Activated naive CD8-positive, alpha-beta T cell treated with anti-CD3 and anti-CD28 coated beads, Interleukin-2, amount 50 U/mL, for 24 hours (primary cell): ENCODE results near the gene LGR6.
A peak's percentile ranks its signal among the peaks of the same experiment; 100 is the strongest.
"Not testable (repeated sequence)": the region's sequence is repeated elsewhere in the genome, so short reads cannot be mapped to it uniquely, and the experiment has no call there.

Experiments used
- ATAC-seq: fragments of 150-1000 bp; cut with Tn5 transposase; one replicate; pipeline ENCODE4 v1.10.0; 2021
- DNase-seq: peaks from one replicate; pipeline ENCODE4 v3.0.0; 2021
- H3K27ac Mint-ChIP-seq: one replicate; pipeline ENCODE4 v1.8.0; 2021; ENCODE audit warnings: mild to moderate bottlenecking, mixed read lengths
- H3K27me3 Mint-ChIP-seq: one replicate; pipeline ENCODE4 v1.8.0; 2021; ENCODE audit warnings: mixed read lengths
- H3K36me3 Mint-ChIP-seq: one replicate; pipeline ENCODE4 v1.8.0; 2021; ENCODE audit warnings: low read depth, mixed read lengths
- H3K4me1 Mint-ChIP-seq: one replicate; pipeline ENCODE4 v1.8.0; 2021; ENCODE audit warnings: mixed read lengths
- H3K4me3 Mint-ChIP-seq: one replicate; pipeline ENCODE4 v1.8.0; 2021; ENCODE audit warnings: mild to moderate bottlenecking, moderate library complexity, mixed read lengths
- H3K9me3 Mint-ChIP-seq: one replicate; pipeline ENCODE4 v1.8.0; 2021; ENCODE audit warnings: mixed read lengths

Gene LGR6

GRCh38 chr1:202180751-202181139 is 12.9 kb upstream of the LGR6 start:
- not testable (repeated sequence) for H3K36me3 Mint-ChIP-seq, H3K27ac Mint-ChIP-seq, ATAC-seq, H3K27me3 Mint-ChIP-seq, DNase-seq, H3K4me3 Mint-ChIP-seq, H3K9me3 Mint-ChIP-seq
- H3K4me1 Mint-ChIP-seq = peaks cover 23% of the 10 kb centered on the region

DNA sequence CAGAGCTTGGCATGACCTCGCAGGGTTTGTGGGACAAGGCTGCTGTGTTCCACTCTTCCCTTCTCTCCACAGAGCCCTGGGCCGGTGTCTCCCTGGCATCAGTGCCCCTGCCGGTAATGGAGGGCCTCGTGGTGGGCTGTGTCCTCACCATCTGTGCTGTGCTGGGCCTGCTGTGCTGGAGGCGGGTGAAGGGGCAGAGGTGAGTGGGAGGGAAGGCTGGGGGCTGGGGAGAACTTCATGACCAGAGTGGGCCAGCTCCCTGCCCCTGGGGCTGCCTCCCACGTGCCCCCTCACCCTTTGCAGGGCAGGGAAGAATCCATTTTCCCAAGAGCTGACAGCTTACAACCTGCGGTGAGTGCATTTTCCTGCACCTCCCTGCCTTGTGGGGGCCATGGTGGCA is 12.0 kb upstream of the LGR6 start:
- no peak for ATAC-seq
- Mint-ChIP-seq H3K36me3 (no peaks in the 10 kb centered on the region), H3K9me3 (no peaks in the 10 kb centered on the region), H3K4me1 (peaks cover 23% of the 10 kb centered on the region), H3K27ac (no peak overlapping the region), H3K4me3 (no peak overlapping the region), H3K27me3 (peaks cover 2% of the 10 kb centered on the region)
- no peak for DNase-seq

DNA sequence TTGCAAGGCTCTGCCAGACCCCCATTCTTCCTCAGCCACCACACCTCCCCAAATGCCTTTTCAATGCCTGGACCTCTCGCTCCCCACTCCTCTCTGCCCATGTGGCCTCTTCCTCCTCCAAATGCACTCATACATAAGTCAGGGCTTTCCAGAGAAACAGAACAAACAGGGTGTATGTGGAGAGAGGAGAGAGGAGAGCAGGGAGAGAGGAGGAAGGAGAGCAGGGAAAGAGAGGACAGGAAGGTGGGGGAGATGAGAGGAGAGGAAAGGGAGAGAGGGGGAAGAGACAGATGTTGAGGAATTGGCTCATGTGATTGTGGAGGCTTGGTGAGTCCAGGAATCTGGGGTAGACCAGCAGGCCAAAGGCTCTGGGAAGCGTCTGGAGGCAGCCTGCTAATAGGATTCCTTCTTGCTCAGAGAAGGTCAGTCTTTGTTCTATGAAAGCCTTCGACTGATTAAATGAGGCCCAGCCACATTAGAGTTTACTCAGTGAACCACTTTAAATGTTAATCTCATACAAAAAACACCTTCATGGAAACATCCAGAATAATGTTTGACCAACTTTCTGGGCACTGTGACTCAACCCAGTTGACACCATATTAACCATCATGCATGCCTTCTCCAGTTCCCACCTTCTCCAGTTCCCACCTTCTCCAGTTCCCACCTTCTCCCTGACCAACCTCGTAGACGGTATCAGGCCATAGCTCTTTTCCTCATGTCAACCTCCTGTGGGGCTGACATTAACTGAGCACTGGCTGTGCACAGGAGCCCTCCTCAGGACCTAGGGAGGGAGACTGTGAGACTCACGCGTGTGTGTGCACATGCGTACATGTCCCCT is 11.3 kb upstream of the LGR6 start:
- H3K4me3 Mint-ChIP-seq = no peak overlapping the region
- no peaks in the 10 kb centered on the region for H3K36me3 Mint-ChIP-seq
- H3K4me1 Mint-ChIP-seq = peaks cover 23% of the 10 kb centered on the region
- no peaks in the 10 kb centered on the region for H3K9me3 Mint-ChIP-seq
- H3K27me3 Mint-ChIP-seq = peaks cover 2% of the 10 kb centered on the region
- H3K27ac Mint-ChIP-seq = no peak overlapping the region
- no peak for DNase-seq
- no peak for ATAC-seq

DNA sequence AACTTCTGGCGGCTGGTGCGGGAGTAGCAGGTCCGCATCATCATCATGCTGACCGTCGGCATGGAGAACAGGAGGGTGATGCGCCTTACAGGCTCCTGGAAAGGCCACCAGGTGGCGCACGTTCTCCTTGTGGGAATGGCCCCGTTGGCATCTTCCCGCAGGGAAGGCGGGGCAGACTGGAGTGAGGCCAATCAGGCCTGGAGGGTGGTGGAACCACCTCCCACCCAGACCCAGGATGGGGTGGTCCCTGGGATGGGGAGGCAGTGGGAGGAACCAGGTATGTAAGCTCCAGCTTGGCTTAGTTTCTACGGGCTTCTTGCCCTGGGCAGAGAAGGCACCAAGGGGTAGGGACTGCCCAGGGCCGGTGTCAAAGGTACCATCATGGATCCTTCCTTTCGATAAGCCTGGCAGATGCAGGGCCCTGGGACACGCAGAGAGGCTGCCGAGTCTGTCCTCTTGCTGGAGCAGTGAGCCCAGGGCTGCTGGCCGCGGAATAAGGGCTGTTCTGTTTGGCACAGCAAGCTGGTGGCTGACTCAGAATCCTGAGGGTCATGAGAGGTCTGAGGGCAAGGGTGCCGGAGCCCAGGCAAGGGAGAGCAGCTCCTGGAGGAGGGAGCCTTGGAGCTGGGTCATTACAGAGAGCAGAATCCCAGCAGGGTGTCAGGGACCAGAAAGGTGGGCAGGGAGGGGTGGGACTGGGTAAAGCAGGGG is 8.7 kb upstream of the LGR6 start:
- ATAC-seq (peak; percentile 61), DNase-seq (peak; percentile 88)
- Mint-ChIP-seq H3K9me3 (no peaks in the 10 kb centered on the region), H3K4me3 (peak overlapping the region; percentile 42), H3K27ac (no peak overlapping the region), H3K27me3 (peaks cover 2% of the 10 kb centered on the region), H3K4me1 (peaks cover 20% of the 10 kb centered on the region), H3K36me3 (no peaks in the 10 kb centered on the region)

- no peaks in the 10 kb centered on the region for H3K36me3 Mint-ChIP-seq
- H3K27me3 Mint-ChIP-seq = peaks cover 2% of the 10 kb centered on the region
- no peak for ATAC-seq
These were observed 7.3 kb upstream of the LGR6 start for GRCh38 chr1:202186327-202186726.

DNA sequence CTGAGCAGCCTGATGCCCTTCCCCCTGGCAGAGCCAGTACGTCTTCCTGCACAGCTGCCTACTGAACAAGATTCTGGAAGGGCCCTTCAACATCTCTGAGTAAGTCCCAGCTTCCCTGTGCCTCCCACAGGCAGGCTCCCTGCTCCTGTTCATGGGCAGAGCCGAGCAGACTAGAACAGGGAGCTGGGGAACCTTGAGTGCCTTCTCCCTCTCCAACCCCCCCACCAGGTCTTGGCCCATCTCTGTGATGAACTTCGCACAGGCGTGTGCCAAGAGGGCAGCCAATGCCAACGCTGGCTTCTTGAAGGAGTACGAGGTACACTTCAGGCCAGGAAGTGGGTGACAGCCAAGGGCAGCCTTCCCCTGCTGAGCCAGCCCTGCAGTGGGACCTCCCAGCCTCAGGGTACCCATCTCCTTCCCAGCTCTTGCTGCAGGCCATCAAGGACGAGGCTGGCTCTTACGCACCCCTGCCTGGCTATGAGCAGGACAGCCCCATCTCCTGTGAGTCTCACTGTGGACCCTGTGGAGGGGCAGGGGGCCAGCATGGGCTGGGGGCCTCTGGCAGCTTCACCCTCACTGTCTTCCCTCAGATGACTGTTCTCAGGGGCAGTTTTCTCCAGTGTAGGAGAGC is 6.4 kb upstream of the LGR6 start:
- H3K4me3 Mint-ChIP-seq = no peak overlapping the region
- H3K36me3 Mint-ChIP-seq = no peaks in the 10 kb centered on the region
- peaks cover 18% of the 10 kb centered on the region for H3K4me1 Mint-ChIP-seq
- DNase-seq (no peak), ATAC-seq (no peak)
- H3K27me3 Mint-ChIP-seq = peaks cover 2% of the 10 kb centered on the region
- no peaks in the 10 kb centered on the region for H3K9me3 Mint-ChIP-seq
- no peak overlapping the region for H3K27ac Mint-ChIP-seq

More at GRCh38 chr1:202186327-202186726, 7.3 kb upstream of the LGR6 start:
- Mint-ChIP-seq H3K27ac (no peak overlapping the region), H3K9me3 (no peaks in the 10 kb centered on the region), H3K4me3 (no peak overlapping the region), H3K4me1 (peaks cover 18% of the 10 kb centered on the region)
- DNase-seq = no peak

GRCh38 chr1:202187697-202188407 is 5.7 kb upstream of the LGR6 start:
- ATAC-seq (no peak), DNase-seq (no peak)
- H3K27ac Mint-ChIP-seq = no peak overlapping the region
- H3K27me3 Mint-ChIP-seq = peaks cover 2% of the 10 kb centered on the region
- peaks cover 16% of the 10 kb centered on the region for H3K4me1 Mint-ChIP-seq
- no peak overlapping the region for H3K4me3 Mint-ChIP-seq
- H3K9me3 Mint-ChIP-seq = no peaks in the 10 kb centered on the region
- no peaks in the 10 kb centered on the region for H3K36me3 Mint-ChIP-seq

GRCh38 chr1:202189001-202189790 is 4.4 kb upstream of the LGR6 start:
- H3K27me3 Mint-ChIP-seq = peaks cover 7% of the 10 kb centered on the region
- H3K4me3 Mint-ChIP-seq = no peak overlapping the region
- H3K4me1 Mint-ChIP-seq = peaks cover 10% of the 10 kb centered on the region
- H3K27ac Mint-ChIP-seq = no peak overlapping the region
- no peaks in the 10 kb centered on the region for H3K36me3 Mint-ChIP-seq
- DNase-seq = peak; percentile 88
- H3K9me3 Mint-ChIP-seq = no peaks in the 10 kb centered on the region
- peak; percentile 63 for ATAC-seq

- peaks cover 2% of the 10 kb centered on the region for H3K4me1 Mint-ChIP-seq
- DNase-seq (no peak), ATAC-seq (no peak)
- H3K9me3 Mint-ChIP-seq = no peaks in the 10 kb centered on the region
- H3K27ac Mint-ChIP-seq = no peak overlapping the region
- peaks cover 13% of the 10 kb centered on the region for H3K27me3 Mint-ChIP-seq
- no peak overlapping the region for H3K4me3 Mint-ChIP-seq
- H3K36me3 Mint-ChIP-seq = no peaks in the 10 kb centered on the region
These were observed 3.5 kb upstream of the LGR6 start for GRCh38 chr1:202189918-202190715.

DNA sequence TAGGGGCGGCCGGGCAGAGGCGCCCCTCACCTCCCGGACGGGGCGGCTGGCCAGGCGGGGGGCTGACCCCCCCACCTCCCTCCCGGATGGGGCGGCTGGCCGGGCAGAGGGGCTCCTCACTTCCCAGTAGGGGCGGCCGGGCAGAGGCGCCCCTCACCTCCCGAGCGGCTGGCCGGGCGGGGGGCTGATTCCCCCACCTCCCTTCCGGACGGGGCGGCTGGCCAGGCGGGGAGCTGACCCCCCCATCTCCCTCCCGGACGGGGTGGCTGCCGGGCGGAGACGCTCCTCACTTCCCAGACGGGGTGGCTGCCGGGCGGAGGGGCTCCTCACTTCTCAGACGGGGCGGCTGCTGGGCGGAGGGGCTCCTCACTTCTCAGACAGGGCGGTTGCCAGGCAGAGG is 2.2 kb upstream of the LGR6 start:
- H3K4me1 Mint-ChIP-seq, H3K27ac Mint-ChIP-seq, DNase-seq, ATAC-seq, H3K36me3 Mint-ChIP-seq, H3K4me3 Mint-ChIP-seq, H3K9me3 Mint-ChIP-seq: not testable (repeated sequence)
- H3K27me3 Mint-ChIP-seq = peaks cover 23% of the 10 kb centered on the region

DNA sequence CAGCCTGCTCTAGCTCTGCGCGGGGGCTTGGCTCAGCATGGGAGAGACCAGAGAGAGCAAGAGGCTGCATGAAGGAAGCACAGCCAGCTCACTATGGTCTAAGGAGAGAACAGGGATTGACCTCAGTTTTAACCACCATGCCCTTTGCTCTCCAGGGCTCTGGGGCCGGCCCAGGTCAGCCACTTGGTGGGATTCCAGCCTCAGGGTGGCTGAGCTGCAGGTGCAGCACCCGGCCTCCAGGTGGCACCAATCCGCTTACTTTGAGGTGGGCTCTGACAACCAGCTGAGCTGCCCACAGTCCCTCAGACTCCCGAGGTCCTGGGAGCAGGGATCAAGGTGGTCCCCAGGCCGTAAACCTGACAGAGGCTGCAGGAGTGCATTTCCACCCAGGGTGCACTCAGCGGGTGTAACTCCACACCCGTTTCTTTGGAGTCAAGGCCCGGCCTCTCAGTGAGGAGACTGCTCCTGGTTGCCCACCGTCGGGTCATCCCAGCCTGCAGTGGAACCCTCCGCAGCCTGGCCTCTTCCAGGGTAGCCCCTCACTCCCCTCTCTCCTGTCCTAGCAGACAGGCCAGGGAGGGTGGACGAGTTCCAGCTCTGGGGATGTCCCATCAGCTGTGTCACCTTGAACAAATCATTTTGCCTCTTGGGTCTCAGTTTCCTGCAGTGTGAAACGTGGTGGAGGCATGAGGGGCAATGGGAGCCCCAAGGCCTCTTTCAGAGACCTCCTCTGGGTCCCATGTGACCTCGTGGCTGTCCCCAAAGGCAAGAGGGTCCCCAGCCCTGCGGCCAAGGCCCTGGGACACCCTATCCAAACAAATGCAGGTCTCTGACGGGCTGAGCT is 607 bp upstream of the LGR6 start:
- peaks cover 26% of the 10 kb centered on the region for H3K27me3 Mint-ChIP-seq
- H3K4me1 Mint-ChIP-seq = peaks cover 3% of the 10 kb centered on the region
- no peak overlapping the region for H3K4me3 Mint-ChIP-seq
- no peaks in the 10 kb centered on the region for H3K36me3 Mint-ChIP-seq
- DNase-seq = peak; percentile 73
- H3K27ac Mint-ChIP-seq = no peak overlapping the region
- peak; percentile 38 for ATAC-seq
- no peaks in the 10 kb centered on the region for H3K9me3 Mint-ChIP-seq

DNA sequence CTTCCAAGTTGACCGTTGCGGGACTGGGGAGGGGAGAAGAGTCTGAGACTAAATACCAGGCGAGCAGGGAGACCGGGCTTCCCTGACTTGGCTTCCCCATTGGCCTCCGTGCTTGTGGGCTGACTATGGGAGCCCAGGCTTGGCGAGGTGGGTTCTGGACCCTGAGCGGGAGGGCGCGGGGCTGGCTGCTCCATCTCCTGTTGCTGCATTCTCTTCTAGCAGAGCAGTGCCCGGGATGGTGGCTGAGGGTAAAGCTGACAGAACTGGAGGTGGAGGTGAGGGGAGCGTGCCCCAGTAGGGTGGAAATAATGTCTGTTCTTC is 689 bp downstream of the LGR6 start:
- H3K4me1 Mint-ChIP-seq = peaks cover 10% of the 10 kb centered on the region
- peaks cover 30% of the 10 kb centered on the region for H3K27me3 Mint-ChIP-seq
- DNase-seq = no peak
- H3K9me3 Mint-ChIP-seq = no peaks in the 10 kb centered on the region
- H3K27ac Mint-ChIP-seq = no peak overlapping the region
- H3K36me3 Mint-ChIP-seq = no peaks in the 10 kb centered on the region
- no peak overlapping the region for H3K4me3 Mint-ChIP-seq
- ATAC-seq = no peak
